Suprapubic skin (tissue), 4 donors: Measurements from ENCODE around the gene PNMA8A.

Source experiments
- CTCF ChIP-seq, 2 donors: fragments of 200-600 bp in 1 of 2; fragments of 450-650 bp in 1 of 2; sonication (generic) in 1 of 2; IDR thresholded peaks; one replicate each; pipeline ENCODE4 v1.5.1; 2016 to 2019; ENCODE audit warnings: antibody characterized with exemption in 2 of 2, mild to moderate bottlenecking in 1 of 2, moderate library complexity in 1 of 2
- EP300 ChIP-seq: sonication (generic); formaldehyde crosslinking; IDR thresholded peaks from one replicate; pipeline ENCODE4 v1.6.1; 2017; ENCODE audit warnings: antibody characterized with exemption
- POLR2A ChIP-seq, 2 donors: fragments of 450-650 bp; IDR thresholded peaks; one replicate each; pipeline ENCODE4 v1.6.1; 2017; ENCODE audit warnings: antibody characterized with exemption in 2 of 2, mild to moderate bottlenecking in 2 of 2, moderate library complexity in 2 of 2
- POLR2AphosphoS5 ChIP-seq, 3 donors: sonication (generic); formaldehyde crosslinking; IDR thresholded peaks; one replicate each; pipeline ENCODE4 v1.6.1; 2017; ENCODE audit warnings: antibody characterized with exemption in 3 of 3

- TF ChIP-seq POLR2A (IDR thresholded peaks at IDR 0.05), result no peak
- no peak for TF ChIP-seq CTCF (IDR thresholded peaks at IDR 0.05)
- no peak for TF ChIP-seq EP300
- no peak for TF ChIP-seq POLR2AphosphoS5 (IDR thresholded peaks at IDR 0.05)
These were observed 10.6 kb upstream of the PNMA8A start for GRCh38 chr19:46481947-46482346.
